ENCODE data around the gene KCNC1.

DNA sequence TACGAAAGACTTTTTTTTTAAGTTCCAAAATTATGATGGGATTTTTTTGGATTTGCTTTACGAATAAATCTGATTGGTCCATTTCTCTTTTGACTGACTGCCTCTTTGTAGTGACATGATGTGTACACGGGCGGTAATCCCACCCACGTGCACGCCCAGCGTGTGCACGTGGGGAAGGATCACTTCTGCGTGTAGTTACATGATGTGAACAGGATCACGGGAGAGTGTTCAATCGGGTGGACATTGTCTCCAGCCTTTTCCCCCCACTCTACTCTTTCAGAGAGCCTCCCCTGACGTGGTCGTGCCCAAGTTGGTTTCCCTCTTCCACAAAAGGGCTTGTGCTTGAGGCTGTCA lies 43.1 kb downstream of the KCNC1 start:
- TF ChIP-seq GATA2 (IDR thresholded peaks at IDR 0.05; ENCODE audit: low read depth, low read length) (no peak), GATA3 (IDR thresholded peaks at IDR 0.05; ENCODE audit: low read depth, low read length) (no peak)

All from SH-SY5Y (cell line).